ENCODE data around the gene SLCO3A1. TPM values are rescaled to one million over a fixed set of nuclear protein-coding genes. Genes with fewer than 3 reads are reported as not detected.

SLCO3A1 gene
- total and polyA plus RNA-seq, 10 donors: 7.5 to 79.5 (median 40.7) TPM

- Histone ChIP-seq H3K4me1 (no peaks in the 10 kb centered on the region), H3K27me3 (replicated peaks in 1 of 7) (no peaks in the 10 kb centered on the region), H3K9me3 (no peaks in the 10 kb centered on the region), H3K36me3 (peaks cover 0 to 55% (median 4%) of the 10 kb centered on the region in 6 donors), H3K27ac (no peak overlapping the region), H3K4me3 (no peak overlapping the region)
- DNase-seq: no peak
- TF ChIP-seq POLR2AphosphoS5 (IDR thresholded peaks at IDR 0.05) (no peak), POLR2A (IDR thresholded peaks at IDR 0.05) (no peak), CTCF (IDR thresholded peaks at IDR 0.05 in 8 of 11, conservative IDR thresholded peaks at IDR 0.05 in 3 of 11) (no peak)
- WGBS, 5 donors: 86 to 97% (median 96%) methylated on average over 5 of the region's 5 CpGs
- intact Hi-C loops (cut with DNase I; ENCODE audit: low total_unique reads): no loop called here
These were observed 314.7 kb downstream of the SLCO3A1 start for GRCh38 chr15:92168066-92168683.

GRCh38 chr15:92170897-92171296, 317.4 kb downstream of the SLCO3A1 start:
- no peak for DNase-seq
- Histone ChIP-seq H3K27me3 (replicated peaks in 1 of 7) (no peaks in the 10 kb centered on the region), H3K36me3 (peaks cover 0 to 28% (median 0%) of the 10 kb centered on the region in 6 donors), H3K27ac (no peak overlapping the region), H3K4me1 (no peaks in the 10 kb centered on the region), H3K9me3 (no peaks in the 10 kb centered on the region), H3K4me3 (no peak overlapping the region)
- 80 to 84% (median 83%) methylated on average over 8 of the region's 8 CpGs for WGBS, 5 donors
- TF ChIP-seq POLR2AphosphoS5 (IDR thresholded peaks at IDR 0.05) (no peak), CTCF (IDR thresholded peaks at IDR 0.05 in 8 of 11, conservative IDR thresholded peaks at IDR 0.05 in 3 of 11) (no peak), POLR2A (IDR thresholded peaks at IDR 0.05) (no peak)
- intact Hi-C loops (cut with DNase I; ENCODE audit: low total_unique reads): no loop called here

- WGBS, 5 donors: 85 to 94% (median 87%) methylated on average over 4 of the region's 4 CpGs
- TF ChIP-seq POLR2A (IDR thresholded peaks at IDR 0.05): no peak
- TF ChIP-seq POLR2AphosphoS5 (IDR thresholded peaks at IDR 0.05): no peak
- TF ChIP-seq CTCF (IDR thresholded peaks at IDR 0.05 in 8 of 11, conservative IDR thresholded peaks at IDR 0.05 in 3 of 11): no peak
- Histone ChIP-seq H3K4me3 (no peak overlapping the region), H3K36me3 (no peaks in the 10 kb centered on the region), H3K27ac (no peak overlapping the region), H3K27me3 (replicated peaks in 1 of 7) (peaks cover 0 to 6% (median 0%) of the 10 kb centered on the region in 7 donors), H3K9me3 (no peaks in the 10 kb centered on the region), H3K4me1 (no peaks in the 10 kb centered on the region)
- intact Hi-C loops (cut with DNase I; ENCODE audit: low total_unique reads): no loop called here
- DNase-seq: no peak
These were observed 325.4 kb downstream of the SLCO3A1 start for GRCh38 chr15:92178911-92179310.

GRCh38 chr15:92184142-92184541, 330.6 kb downstream of the SLCO3A1 start:
- H3K4me1 ChIP-seq: no peaks in the 10 kb centered on the region
- DNase-seq: no peak

More at GRCh38 chr15:92184142-92184541, 330.6 kb downstream of the SLCO3A1 start:
- Histone ChIP-seq H3K9me3 (no peaks in the 10 kb centered on the region), H3K36me3 (no peaks in the 10 kb centered on the region), H3K27me3 (replicated peaks in 1 of 7) (peaks cover 0 to 8% (median 0%) of the 10 kb centered on the region in 7 donors), H3K4me3 (no peak overlapping the region), H3K27ac (no peak overlapping the region)
- no peak for TF ChIP-seq POLR2A (IDR thresholded peaks at IDR 0.05)
- intact Hi-C loops (cut with DNase I; ENCODE audit: low total_unique reads): no loop called here
- 62 to 79% (median 71%) methylated on average over 3 of the region's 3 CpGs for WGBS, 5 donors
